GM12875 (cell line): ENCODE measurements around the gene CATSPERZ.

Experiments used
- H3K4me3 ChIP-seq: one replicate; pipeline ENCODE4 v1.5.1; 2011; ENCODE audit warnings: low read depth, low read length, control low read depth
- CTCF ChIP-seq: IDR thresholded peaks from 2 replicates; pipeline ENCODE4 v1.5.1; 2011; ENCODE audit warnings: low read depth, mild to moderate bottlenecking, control low read depth, inconsistent platforms, low read length, moderate library complexity, borderline replicate concordance; ENCODE audit not compliant: insufficient read depth

The CATSPERZ gene

DNA sequence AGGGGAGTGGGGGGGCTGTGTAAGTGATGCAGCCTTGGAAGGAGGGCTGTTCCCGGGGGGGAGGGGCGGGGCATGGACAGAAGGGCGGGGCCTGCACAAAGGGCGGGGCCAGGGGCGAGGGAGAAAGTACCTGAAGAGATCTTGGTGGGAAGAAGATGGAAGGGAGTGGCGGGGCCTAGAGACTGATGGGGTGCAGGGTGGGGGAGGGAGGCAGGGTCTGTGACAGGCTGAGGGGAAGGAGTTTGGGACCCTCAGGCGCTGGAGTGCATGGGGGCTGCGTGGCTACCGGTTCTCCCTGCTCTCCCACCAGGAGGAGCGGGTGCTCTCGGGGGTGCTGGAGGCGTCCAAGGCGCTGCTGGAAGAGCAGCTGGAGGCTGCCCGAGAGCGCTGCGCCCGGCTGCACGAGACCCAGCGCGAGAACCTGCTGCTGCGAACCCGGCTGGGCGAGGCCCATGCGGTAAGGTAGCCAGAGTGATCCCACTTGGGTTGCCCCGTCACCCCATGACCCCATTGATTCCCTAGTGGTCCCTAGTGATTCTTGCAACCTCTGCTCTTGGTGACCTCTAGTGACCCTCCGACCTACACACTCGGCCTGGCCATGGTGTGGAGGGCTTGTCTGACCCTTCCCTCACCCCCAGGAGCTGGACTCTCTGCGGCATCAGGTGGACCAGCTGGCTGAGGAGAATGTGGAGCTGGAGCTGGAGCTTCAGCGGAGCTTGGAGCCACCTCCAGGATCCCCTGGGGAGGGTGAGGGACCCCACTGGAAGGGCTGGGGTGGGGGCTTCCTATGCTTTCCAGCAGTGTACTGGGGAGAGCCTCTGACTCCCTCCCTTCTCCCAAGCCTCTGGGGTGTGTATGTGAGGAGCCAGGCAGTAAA lies 42.9 kb downstream of the CATSPERZ start:
- no peak overlapping the region for H3K4me3 ChIP-seq
- TF ChIP-seq CTCF = no peak

GRCh38 chr11:64343767-64344559 lies 43.8 kb downstream of the CATSPERZ start:
- no peak overlapping the region for H3K4me3 ChIP-seq
- TF ChIP-seq CTCF = peak; percentile 47; the same call in 1 of the 2 replicates

DNA sequence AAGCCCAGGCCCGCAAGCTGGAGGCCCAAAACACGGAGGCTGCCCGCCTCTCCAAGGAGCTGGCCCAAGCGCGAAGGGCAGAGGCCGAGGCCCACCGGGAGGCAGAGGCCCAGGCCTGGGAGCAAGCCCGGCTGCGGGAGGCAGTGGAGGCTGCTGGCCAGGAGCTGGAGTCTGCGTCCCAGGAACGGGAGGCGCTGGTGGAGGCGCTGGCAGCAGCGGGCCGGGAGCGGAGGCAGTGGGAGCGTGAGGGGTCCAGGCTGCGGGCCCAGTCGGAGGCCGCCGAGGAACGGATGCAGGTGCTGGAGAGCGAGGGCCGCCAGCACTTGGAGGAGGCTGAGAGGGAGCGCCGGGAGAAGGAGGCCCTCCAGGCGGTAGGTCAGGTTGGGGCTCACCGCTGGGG lies 44.6 kb downstream of the CATSPERZ start:
- no peak for TF ChIP-seq CTCF
- H3K4me3 ChIP-seq = no peak overlapping the region

DNA sequence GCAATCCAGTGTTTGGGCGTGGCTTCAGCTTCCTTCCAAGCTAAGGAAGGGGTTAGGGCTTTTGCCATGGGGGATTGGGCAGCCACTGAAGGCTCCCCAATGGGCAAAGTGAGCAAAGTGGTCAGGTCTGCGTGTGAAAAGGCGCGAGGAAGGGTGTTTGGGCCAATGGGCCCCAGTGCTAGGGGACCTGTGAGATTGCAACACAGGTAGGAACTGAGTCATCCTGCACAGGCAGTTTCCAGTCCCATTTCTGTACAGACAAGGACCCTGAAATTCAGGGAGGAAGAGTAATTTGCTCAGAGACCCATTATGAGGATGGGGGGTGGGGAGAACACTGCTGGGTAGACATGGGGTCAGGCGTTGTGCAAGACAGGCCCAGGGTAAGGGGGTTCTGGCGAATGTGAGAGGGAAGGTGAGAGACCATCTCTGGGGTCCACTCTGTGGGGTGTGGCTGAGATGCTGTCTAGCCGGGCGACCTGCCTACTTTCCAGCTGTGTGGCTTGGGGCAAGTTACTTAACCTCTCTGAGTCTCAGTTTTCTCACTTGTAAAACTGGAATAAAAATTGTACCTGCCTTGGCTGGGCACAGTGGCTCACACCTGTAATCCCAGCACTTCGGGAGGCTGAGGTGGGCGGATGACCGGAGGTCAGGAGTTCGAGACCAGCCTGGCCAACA lies 47.2 kb downstream of the CATSPERZ start:
- TF ChIP-seq CTCF = no peak
- no peak overlapping the region for H3K4me3 ChIP-seq

GRCh38 chr11:64348383-64349024 lies 48.3 kb downstream of the CATSPERZ start:
- TF ChIP-seq CTCF = no peak
- H3K4me3 ChIP-seq = no peak overlapping the region

GRCh38 chr11:64349025-64349387 lies 48.8 kb downstream of the CATSPERZ start:
- no peak overlapping the region for H3K4me3 ChIP-seq
- TF ChIP-seq CTCF = no peak
